PC-9 (cell line): ENCODE results near the gene ANKRD2.

ENCODE experiments used
- CTCF ChIP-seq: fragments of 200-600 bp; sonication (generic); conservative IDR thresholded peaks from 2 replicates; pipeline ENCODE4 v1.6.1; 2017; ENCODE audit warnings: mixed run types, antibody characterized with exemption, mild to moderate bottlenecking, moderate library complexity
- EZH2 ChIP-seq: fragments of 200-600 bp; sonication (generic); IDR thresholded peaks from 2 replicates; pipeline ENCODE4 v1.8.0; 2017; ENCODE audit warnings: antibody characterized with exemption, low read depth

DNA sequence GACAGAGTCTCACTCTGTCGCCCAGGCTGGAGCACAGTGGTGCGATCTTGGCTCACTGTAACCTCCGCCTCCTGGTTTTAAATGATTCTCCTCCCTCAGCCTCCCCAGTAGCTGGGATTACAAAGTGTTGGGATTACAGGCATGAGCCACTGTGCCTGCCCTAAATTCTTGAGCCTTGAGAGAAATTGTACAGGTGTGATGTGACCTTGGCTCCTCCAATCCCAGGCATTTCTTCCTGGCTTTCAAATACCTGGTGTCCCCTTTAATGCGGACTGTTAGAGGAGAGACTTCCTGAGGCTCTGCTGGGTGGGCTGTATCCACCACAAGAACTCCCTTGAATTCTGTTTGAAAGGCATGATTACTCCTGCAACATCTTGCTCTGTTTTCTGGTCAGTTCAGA, 45.7 kb downstream of the ANKRD2 start:
- TF ChIP-seq CTCF: no peak
- no peak for TF ChIP-seq EZH2
